Measurements from ENCODE around the gene PFDN6. TPM values are rescaled to one million over a fixed set of nuclear protein-coding genes. Genes with fewer than 3 reads are reported as not detected.

PFDN6 gene
- total and polyA plus RNA-seq, 8 donors: 9.7 to 119 (median 19.0) TPM

GRCh38 chr6:33315793-33316602 is 26.6 kb downstream of the PFDN6 start:
- Histone ChIP-seq H3K4me1 (peaks cover 6 to 46% (median 10%) of the 10 kb centered on the region in 3 donors), H3K36me3 (peaks cover 0 to 18% (median 0%) of the 10 kb centered on the region in 3 donors), H3K9me3 (no peaks in the 10 kb centered on the region), H3K27me3 (no peaks in the 10 kb centered on the region), H3K4me3 (no peak overlapping the region), H3K27ac (peak overlapping the region in 1 of 4 donors; percentile 1)
- 85 to 87% methylated on average over 16 to 17 of the region's 17 CpGs for WGBS, 2 donors
- FAIRE-seq (no peak), DNase-seq (peak in 5 of 6 donors; percentile 18 to 68 (median 38)), ATAC-seq (no peak)
- no peak for TF ChIP-seq CTCF (IDR thresholded peaks at IDR 0.05)
- intact Hi-C loops (cut with DNase I): no loop called here

DNA sequence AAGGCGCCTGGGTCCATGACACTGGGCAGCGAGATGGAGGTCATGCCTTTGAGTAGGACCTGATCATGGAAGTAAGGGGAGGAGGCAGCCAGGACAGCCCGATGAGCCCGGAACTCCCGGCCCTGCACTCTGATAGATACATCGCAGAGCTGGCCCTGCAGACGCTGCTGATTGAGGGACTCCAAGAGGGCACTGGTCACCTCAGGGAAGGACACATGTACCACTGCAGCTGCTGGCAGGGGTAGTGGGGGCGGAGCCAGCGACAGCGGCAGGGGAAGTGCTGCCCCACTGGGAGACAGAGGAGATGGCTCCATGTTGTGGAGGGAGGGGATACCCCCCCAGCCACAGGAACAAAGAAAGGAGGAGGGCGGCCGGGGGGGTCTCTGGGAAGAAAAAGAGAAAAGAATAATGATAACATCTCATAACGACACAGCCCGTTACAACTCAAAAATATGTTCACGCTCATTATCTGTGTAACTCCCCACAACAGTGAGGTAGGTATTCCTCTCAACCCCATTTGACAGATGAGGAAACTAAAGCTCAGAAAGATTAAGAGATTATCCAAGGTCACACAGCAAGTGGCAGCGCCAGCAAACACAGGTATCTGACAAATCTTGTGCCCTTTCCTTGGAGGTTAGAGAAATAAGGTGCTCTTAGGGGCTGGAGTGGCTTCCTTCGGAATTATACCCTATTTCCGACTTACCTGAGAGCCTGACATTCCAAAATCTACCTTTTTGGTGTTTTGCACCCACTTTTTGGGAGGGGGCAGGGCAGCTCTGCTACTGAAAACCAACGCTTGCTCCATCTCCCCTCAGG is 27.4 kb downstream of the PFDN6 start:
- FAIRE-seq (no peak), DNase-seq (peak in 5 of 6 donors; percentile 44 to 84 (median 52)), ATAC-seq (no peak)
- no peak for TF ChIP-seq CTCF (IDR thresholded peaks at IDR 0.05)
- peak overlapping the region in 3 of 4 donors; percentile 12 to 53 (median 37) for H3K4me3 ChIP-seq
- H3K4me1 ChIP-seq: peaks cover 6 to 47% (median 15%) of the 10 kb centered on the region in 3 donors
- H3K36me3 ChIP-seq: peaks cover 0 to 19% (median 0%) of the 10 kb centered on the region in 3 donors
- 65 to 69% methylated on average over 19 of the region's 19 CpGs for WGBS, 2 donors
- H3K27me3 ChIP-seq: no peaks in the 10 kb centered on the region
- no peaks in the 10 kb centered on the region for H3K9me3 ChIP-seq
- H3K27ac ChIP-seq: peak overlapping the region in 1 of 4 donors; percentile 72
- intact Hi-C loops (cut with DNase I): no loop called here

DNA sequence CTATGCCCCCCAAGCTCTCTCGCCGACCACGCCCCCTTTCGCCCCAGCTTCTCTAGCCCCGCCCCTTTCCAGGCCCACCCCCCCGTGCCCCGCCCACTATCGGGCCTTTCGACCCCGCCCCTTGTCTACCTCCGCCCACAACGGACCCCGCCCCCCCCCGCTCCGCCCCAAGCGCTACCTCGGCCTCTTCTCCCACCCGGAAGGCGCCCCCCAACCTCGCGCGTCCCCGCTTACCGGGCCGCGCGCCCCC is 27.9 kb downstream of the PFDN6 start:
- no peaks in the 10 kb centered on the region for H3K9me3 ChIP-seq
- intact Hi-C loops (cut with DNase I): no loop called here
- H3K27ac ChIP-seq: peak overlapping the region; percentile 51 to 82 (median 66)
- no peak for TF ChIP-seq CTCF (IDR thresholded peaks at IDR 0.05)
- ATAC-seq (peak; percentile 0 to 10 (median 2)), DNase-seq (peak in 2 of 6 donors; percentile 79 to 84), FAIRE-seq (no peak)
- peak overlapping the region; percentile 1 to 53 (median 25) for H3K4me3 ChIP-seq
- WGBS, 2 donors: 2 to 4% methylated on average over 7 to 27 of the region's 27 CpGs
- no peaks in the 10 kb centered on the region for H3K27me3 ChIP-seq
- H3K36me3 ChIP-seq: peaks cover 0 to 19% (median 0%) of the 10 kb centered on the region in 3 donors
- H3K4me1 ChIP-seq: peaks cover under 1 to 45% (median 18%) of the 10 kb centered on the region in 3 donors

DNA sequence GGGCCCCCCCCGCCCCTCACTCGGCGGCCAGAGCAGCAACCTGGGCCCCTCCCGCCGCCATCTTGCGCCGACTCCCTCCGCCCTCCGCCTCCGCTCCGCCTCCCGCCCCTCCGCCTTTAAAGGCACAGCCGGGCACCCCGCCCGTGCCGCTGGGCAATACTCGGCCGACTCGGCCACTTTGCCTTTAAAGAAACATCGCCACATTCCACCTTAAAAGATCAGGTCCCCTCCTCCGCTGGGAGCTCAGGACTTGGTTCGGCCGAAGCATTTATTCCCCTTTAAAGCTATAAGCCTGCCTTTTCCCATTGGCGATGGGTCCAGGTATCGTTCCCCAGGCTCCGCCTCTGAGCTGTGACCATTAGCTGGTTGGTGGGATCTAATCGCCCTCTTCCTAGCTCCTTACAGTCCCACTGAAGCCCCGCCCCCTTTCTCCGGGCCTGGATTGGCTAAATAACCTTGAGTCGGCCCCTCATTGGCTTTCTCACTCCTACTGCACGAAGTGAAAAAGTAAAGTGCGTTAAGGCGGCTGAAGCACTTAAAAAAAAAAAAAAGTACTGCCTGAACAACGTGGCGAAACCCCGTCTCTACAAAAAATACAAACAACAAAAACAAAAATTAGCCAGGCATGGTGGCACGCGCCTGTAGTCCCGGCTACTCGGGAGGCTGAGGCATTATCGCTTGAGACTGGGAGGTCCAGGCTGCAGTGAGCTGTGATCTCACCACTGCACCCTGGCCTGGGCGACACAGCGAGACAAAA is 28.4 kb downstream of the PFDN6 start, which contains the start of gene ZBTB22:
Gene ZBTB22 (minus strand): TSS at position 76 of the 757 bp plus-strand sequence. CDS start 828 bp downstream, outside the sequence.
- FAIRE-seq (peak; percentile 98), ATAC-seq (peak; percentile 75 to 80 (median 78)), DNase-seq (peak; percentile 96 to 99 (median 98))
- Histone ChIP-seq H3K4me3 (peak within 1 kb of the TSS; percentile 1 to 53 (median 25)), H3K36me3 (peaks cover 0 to 19% (median 0%) of the 10 kb centered on the region in 3 donors), H3K4me1 (peaks cover 0 to 44% (median 18%) of the 10 kb centered on the region in 3 donors), H3K27ac (peak within 1 kb of the TSS; percentile 51 to 82 (median 66)), H3K9me3 (no peaks in the 10 kb centered on the region), H3K27me3 (no peaks in the 10 kb centered on the region)
- TF ChIP-seq CTCF (IDR thresholded peaks at IDR 0.05): no peak
- intact Hi-C loops (cut with DNase I): no loop called here
- 1% methylated on average over 41 to 44 of the region's 44 CpGs for WGBS, 2 donors

All from pancreas (tissue), 10 donors.